ENCODE results near the gene GPC5. TPM values are rescaled to one million over a fixed set of nuclear protein-coding genes. Genes with fewer than 3 reads are reported as not detected.

The GPC5 gene
- total RNA-seq, 1 experiment from 2014 or later: 0.15 TPM

- DNase-seq: no peak
- Mint-ChIP-seq H3K36me3 (ENCODE audit: insufficient read depth in 1 of 3, low read depth in 3 of 3) (no peaks in the 10 kb centered on the region), H3K9me3 (no peaks in the 10 kb centered on the region), H3K4me3 (no peak overlapping the region), H3K27ac (no peak overlapping the region), H3K27me3 (ENCODE audit: low read depth) (peaks cover 14% of the 10 kb centered on the region), H3K4me1 (no peaks in the 10 kb centered on the region)
- no peak overlapping the region for H3K4me2 ChIP-seq (ENCODE audit: insufficient read depth, insufficient read length, low read length)
- no peaks in the 10 kb centered on the region for H3K27me3 ChIP-seq (ENCODE audit: insufficient read depth, low read length)
- no peak overlapping the region for H4K8ac ChIP-seq (replicated peaks; ENCODE audit: insufficient read length, low read depth, low read length)
- H2BK12ac ChIP-seq (ENCODE audit: insufficient read length, low read depth, low read length): no peak overlapping the region
- H2AK5ac ChIP-seq (ENCODE audit: insufficient read length, low read length): no peak overlapping the region
- no peaks in the 10 kb centered on the region for H3K23me2 ChIP-seq (ENCODE audit: insufficient read length, low read depth, low read length, poor library complexity, severe bottlenecking)
- no peak overlapping the region for H2BK15ac ChIP-seq (ENCODE audit: low read depth, low read length)
- no peak overlapping the region for H2AFZ ChIP-seq (ENCODE audit: low read length)
- H3K56ac ChIP-seq (ENCODE audit: insufficient read length, low read depth, low read length): no peak overlapping the region
- no peak overlapping the region for H2BK20ac ChIP-seq (ENCODE audit: low read depth, low read length, poor library complexity, severe bottlenecking)
- H3K4ac ChIP-seq (ENCODE audit: low read depth, low read length): no peak overlapping the region
- H2BK120ac ChIP-seq (ENCODE audit: low read depth, low read length, poor library complexity, severe bottlenecking): no peak overlapping the region
- H3K4me1 ChIP-seq (ENCODE audit: insufficient read depth, low read length): no peaks in the 10 kb centered on the region
- WGBS (ENCODE audit: extremely low coverage, insufficient read length, low lambda C conversion rate): no CpG with 5 or more reads among the region's 4 CpGs
- no peak overlapping the region for H2BK5ac ChIP-seq (ENCODE audit: insufficient read length, low read length)
- H3K18ac ChIP-seq (ENCODE audit: insufficient read length, low read depth, low read length): no peak overlapping the region
- H3K27ac ChIP-seq (ENCODE audit: insufficient read length, low read depth, low read length): no peak overlapping the region
- no peak overlapping the region for H3T11ph ChIP-seq (ENCODE audit: low read length)
- no peaks in the 10 kb centered on the region for H3K79me1 ChIP-seq (ENCODE audit: insufficient read depth, low read depth, low read length, poor library complexity, severe bottlenecking)
- no peak for TF ChIP-seq CTCF (conservative IDR thresholded peaks at IDR 0.05)
- no peaks in the 10 kb centered on the region for H4K20me1 ChIP-seq (ENCODE audit: control insufficient read depth, insufficient read depth, insufficient read length)
- H3K79me2 ChIP-seq (ENCODE audit: insufficient read depth, low read length): no peaks in the 10 kb centered on the region
- no peak overlapping the region for H3K9ac ChIP-seq (ENCODE audit: extremely low read depth, insufficient read length, low read length)
- no peaks in the 10 kb centered on the region for H3K9me3 ChIP-seq (ENCODE audit: control insufficient read depth, low read depth, low read length)
- no peak overlapping the region for H4K5ac ChIP-seq (ENCODE audit: insufficient read length, low read depth, low read length)
- H3K14ac ChIP-seq (ENCODE audit: insufficient read depth, low read length): no peak overlapping the region
- H4K91ac ChIP-seq (ENCODE audit: insufficient read length, low read depth, low read length): no peak overlapping the region
- no peak overlapping the region for H3K23ac ChIP-seq (ENCODE audit: insufficient read length, low read depth, low read length)
Measured at GRCh38 chr13:92459306-92459705, 1060.9 kb downstream of the GPC5 start.

Data from H9 (cell line).